GM12864 (cell line): ENCODE results near the gene KMO.

Experiments used
- DNase-seq: peaks from one replicate; pipeline ENCODE4 v3.0.0-alpha.2; 2011; ENCODE audit warnings: low read depth
- H3K4me3 ChIP-seq: 2 replicates; pipeline ENCODE4 v1.5.1; 2011; ENCODE audit warnings: mild to moderate bottlenecking, low read depth, low read length, control low read depth
- TF ChIP-seq, protein P1 (sequence below): IDR thresholded peaks from 2 replicates; pipeline ENCODE4 v1.5.1; 2011; ENCODE audit warnings: low read depth, mild to moderate bottlenecking, moderate library complexity, low read length, control low read depth, inconsistent platforms; ENCODE audit errors: missing control alignments

The KMO gene

DNA sequence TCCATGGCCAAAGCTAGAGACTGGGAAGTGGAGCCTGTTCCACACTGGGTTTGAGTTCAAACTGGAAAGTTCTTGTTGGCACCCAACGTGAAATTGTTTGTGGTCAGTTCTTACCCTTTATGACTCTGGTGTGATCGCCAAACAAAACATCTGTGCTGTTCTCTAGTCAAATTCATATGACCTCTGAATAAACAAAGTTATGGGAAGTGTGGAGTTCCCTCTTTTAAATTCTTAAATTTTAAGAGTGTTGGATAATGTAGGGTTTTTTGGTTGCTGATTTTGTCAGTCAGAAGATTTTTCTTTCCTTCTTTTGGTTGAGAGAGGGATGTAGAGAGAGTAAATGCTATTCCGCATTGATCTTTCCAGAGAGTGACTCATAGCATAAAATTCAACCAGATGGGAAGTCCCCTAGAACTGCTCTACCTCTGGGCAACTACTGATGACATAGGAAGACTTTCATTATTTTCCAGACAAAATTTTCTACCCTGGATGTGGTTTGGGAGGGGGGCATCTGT lies 71.6 kb downstream of the KMO start:
- TF ChIP-seq, protein P1, sequence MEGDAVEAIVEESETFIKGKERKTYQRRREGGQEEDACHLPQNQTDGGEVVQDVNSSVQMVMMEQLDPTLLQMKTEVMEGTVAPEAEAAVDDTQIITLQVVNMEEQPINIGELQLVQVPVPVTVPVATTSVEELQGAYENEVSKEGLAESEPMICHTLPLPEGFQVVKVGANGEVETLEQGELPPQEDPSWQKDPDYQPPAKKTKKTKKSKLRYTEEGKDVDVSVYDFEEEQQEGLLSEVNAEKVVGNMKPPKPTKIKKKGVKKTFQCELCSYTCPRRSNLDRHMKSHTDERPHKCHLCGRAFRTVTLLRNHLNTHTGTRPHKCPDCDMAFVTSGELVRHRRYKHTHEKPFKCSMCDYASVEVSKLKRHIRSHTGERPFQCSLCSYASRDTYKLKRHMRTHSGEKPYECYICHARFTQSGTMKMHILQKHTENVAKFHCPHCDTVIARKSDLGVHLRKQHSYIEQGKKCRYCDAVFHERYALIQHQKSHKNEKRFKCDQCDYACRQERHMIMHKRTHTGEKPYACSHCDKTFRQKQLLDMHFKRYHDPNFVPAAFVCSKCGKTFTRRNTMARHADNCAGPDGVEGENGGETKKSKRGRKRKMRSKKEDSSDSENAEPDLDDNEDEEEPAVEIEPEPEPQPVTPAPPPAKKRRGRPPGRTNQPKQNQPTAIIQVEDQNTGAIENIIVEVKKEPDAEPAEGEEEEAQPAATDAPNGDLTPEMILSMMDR: no peak
- no peak overlapping the region for H3K4me3 ChIP-seq
- no peak for DNase-seq

DNA sequence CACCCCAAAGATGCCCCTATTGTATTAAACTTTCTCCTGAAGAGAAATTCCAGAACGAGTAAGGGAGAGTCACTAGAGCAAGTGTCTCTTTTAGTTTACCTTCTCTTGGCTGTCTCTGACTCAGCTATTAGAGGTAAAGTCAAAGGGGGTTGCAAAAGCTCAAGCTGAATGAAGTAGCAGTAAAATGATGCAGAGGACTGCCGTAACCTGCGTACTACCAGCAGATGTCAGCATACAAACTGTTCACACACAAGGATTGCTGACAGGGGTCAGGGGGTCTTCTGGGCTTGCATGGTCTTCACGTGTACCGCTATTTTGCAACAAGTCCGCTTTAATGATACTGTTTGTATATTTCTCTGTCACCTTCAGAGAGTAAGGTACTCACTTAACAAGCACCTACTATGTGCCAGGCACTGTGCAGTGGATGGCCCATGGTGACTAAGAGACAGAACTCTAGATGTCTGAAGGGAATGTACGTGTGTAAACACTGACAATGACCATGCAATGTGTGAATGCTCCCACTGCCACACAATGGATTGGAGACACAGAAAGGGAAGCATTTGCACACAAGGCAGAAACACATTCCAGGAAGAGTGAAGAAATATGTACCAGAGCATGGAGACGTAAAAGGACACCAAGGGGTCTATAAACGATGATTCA lies 73.1 kb downstream of the KMO start:
- no peak for DNase-seq
- TF ChIP-seq, protein P1: peak; percentile 20
- no peak overlapping the region for H3K4me3 ChIP-seq

DNA sequence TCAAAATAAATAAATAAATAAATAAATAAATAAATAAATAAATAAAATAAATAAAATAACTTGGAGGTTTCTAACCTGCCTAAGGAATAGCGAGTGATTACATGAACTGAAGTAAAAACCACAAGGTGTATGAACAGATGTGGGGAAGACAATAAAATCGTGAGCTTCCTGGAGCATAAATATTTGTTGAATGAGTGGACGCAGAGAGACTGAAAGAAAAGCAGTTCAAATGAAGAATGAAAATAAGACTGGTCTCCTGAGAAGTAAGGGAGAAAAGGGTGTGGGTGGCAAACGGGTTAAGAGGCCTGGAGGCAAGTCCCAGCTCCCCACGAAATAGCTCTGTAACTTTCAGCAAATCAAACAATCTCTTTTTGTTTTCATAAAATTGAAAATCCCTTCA lies 74.4 kb downstream of the KMO start:
- DNase-seq: no peak
- TF ChIP-seq, protein P1: no peak
- no peak overlapping the region for H3K4me3 ChIP-seq

DNA sequence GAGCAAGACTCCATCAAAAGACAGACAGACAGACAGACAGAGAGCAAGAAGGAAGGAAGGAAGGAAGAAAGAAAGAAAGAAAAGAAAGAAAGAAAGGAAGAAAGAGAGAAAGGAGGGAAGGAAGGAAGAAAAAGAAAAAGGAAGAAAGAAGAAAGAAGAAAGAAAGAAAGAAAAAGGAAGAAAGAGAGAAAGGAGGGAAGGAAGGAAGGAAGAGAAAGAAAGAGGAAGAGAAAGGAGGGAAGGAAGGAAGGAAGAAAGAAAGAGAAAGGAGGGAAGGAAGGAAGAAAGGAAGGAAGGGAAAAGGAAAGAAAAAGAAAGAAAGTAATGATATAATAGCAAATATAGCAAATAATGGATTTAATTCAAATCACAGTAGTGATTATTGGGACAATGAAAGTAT lies 75.3 kb downstream of the KMO start:
- no peak overlapping the region for H3K4me3 ChIP-seq
- TF ChIP-seq, protein P1: no peak
- no peak for DNase-seq

DNA sequence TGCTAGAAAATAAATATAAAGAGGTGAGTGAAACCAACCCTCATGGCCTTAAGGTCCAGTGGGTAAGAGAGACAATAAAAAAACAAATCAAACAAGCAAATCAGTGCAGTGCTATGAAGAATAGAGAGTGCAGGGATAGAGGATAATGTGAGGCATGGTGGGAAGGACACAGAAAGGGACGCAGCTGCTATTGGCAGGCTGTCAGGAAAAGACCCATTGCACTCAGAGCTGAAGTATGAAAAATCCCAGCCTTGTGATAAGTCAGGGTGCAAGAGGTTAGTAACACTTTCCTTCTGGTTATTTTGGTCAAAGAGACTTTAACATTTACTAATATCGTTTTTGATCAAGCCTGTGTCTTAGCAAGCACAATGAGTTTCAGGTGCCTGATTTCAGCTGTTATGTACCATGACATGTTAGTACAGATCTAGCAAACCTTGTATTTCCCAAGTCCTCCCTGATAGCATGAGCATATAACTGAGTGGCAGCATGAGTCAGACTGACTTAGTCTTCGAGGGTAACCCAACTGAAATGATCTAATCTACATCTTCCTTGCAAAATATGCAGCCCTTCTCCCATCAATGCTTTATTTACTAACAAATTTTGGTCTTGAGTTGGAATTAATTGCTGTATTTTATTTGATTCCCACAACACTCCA lies 76.3 kb downstream of the KMO start:
- TF ChIP-seq, protein P1: no peak
- no peak overlapping the region for H3K4me3 ChIP-seq
- DNase-seq: no peak

DNA sequence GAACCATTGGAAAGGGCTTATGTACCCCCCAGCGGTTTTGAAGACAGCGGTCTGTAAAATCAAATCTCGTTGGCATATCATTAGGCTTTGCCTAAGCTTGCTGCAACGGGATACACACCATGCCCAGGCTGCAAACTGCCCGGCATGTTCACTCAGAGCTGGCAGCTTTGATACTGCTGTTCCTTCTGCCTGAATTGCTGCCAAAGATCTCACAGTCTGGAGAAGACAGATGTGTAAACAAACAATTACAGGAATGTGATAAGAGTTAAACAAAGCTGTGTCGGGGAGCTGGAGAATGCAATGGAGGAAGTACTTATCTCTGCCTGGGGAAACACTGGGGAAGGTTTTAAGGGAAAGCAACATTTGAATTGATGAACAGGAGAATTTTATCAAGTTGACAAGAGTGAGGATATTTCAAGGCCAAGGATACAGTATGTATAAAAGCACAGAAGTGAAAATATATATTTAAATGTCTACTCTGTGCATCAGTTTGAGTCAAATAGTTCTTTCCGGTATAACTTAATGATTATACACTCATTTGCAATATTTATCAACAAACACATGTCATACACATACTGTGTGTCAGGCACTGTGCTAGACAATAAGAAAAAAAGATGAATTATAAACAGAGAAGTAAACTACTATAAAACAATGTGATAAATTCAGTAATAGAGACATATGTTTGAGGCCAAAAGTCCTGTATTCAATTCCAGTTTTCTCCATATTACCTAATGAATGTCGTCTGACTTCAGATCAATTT lies 78.1 kb downstream of the KMO start:
- TF ChIP-seq, protein P1: no peak
- no peak for DNase-seq
- H3K4me3 ChIP-seq: no peak overlapping the region
